HG02973 (cell line): Measurements from ENCODE around the gene ASPSCR1.

Experiments
- ATAC-seq: cut with Tn5 transposase; IDR thresholded peaks from one replicate; pipeline ENCODE4 v1.9.1; 2021; ENCODE audit warnings: moderate library complexity; ENCODE audit not compliant: unreplicated experiment

ASPSCR1 gene

DNA sequence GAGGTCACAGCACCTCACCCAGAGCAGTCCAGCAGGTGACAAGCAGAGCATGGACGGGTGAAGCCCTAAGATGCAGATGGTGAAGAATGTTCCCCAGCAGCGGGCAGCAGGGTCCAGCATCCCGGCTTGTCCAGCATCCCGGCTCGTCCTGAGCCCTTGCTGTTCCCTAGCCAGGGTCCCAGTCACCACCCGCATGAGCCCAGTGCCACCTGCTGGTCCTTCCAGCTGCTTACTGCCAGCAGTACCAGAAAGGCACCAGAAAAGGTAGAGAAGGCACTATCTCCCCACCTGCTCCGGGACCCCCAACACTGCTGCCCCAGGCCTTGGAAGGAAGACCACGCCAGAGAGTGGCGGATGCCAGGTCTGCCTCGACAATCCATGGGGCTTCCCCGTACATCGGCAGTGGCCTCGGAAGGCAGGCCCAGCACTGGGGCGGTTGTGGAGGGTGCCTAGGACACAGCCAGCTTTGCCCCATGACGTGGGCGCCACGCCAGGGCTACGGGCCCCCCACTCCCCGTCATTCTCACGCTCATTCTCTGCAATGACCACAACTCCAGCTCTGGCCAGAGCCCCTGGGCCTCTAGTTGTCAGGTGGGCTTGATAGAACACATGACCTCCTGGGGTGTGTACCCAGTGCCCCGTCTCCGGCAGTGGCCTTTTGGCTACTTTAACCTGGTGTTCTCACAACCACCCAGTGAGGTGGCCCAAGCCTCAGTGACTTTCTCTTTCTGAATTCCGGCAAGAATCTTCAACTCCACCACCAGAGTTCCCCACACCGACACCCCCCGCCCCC, 43.9 kb downstream of the ASPSCR1 start:
- no peak for ATAC-seq

DNA sequence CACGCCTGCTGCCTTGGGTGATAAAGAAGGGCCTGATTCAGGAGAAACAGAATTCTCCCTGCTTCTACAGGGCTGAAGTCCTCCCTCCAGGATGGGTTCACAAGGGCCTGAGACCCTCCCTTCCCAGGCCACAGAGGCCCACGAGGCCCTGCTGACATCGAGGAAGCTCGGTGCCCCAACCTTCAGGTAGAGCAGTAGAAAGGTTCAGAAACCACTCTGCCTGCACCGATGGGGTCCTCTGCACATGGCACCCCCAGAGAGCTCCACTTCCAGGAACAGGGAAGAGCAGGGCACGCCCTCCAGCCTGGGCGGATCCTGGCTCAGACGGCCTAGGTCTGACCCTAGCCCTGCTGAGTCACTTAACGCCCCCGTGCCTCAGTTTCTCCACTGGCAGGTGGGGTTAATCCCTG, 44.5 kb downstream of the ASPSCR1 start:
- ATAC-seq, result no peak

GRCh38 chr17:82022310-82022980, 45.0 kb downstream of the ASPSCR1 start, which contains the start of gene CENPX:
Gene CENPX (minus strand): TSS chr17:82022878. CDS start chr17:82022861, 17 bp downstream.
- ATAC-seq, result no peak

- ATAC-seq, result peak; percentile 80
Measured at GRCh38 chr17:82022981-82023446, 45.6 kb downstream of the ASPSCR1 start, which contains the start of gene LRRC45. Gene LRRC45 (plus strand): TSS chr17:82023305. CDS start chr17:82023644, 339 bp downstream.

DNA sequence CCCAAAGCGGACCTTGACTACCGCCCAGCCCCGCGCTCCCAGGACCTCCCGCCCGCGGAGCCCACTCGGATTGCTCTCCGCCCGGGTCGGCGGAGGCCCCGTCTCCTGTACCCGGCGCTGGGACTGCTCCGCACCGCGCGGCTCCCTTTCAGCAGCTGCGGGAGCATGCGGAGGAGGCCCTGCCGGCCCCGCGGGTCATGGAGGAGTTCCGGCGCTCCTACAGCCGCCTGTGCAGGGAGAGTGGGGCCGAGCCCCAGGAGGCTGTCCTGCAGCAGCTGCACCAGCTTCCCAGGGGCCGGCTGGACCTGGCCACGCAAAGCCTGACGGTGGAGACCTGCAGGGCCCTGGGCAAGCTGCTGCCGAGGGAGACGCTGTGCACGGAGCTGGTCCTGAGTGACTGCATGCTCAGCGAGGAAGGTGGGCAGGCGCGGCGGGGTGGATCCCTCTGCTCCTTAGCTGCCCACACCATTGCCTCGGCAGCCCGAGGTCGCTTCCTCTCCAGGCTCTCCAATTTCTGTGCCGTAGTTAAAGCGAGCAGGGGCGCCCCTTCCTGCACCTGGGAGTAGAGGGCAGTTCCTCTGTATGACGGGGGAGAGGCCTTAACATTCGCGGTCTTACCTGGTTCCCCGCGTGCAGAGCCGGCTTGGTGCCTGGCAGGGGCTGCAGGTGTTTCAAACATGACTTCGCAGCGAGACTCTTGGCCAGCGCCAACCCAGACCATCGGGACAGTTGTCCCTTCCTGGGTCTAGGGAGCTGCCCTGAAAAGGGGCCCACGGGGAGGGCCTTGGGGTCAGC, 46.2 kb downstream of the ASPSCR1 start:
- peak; percentile 8 for ATAC-seq

DNA sequence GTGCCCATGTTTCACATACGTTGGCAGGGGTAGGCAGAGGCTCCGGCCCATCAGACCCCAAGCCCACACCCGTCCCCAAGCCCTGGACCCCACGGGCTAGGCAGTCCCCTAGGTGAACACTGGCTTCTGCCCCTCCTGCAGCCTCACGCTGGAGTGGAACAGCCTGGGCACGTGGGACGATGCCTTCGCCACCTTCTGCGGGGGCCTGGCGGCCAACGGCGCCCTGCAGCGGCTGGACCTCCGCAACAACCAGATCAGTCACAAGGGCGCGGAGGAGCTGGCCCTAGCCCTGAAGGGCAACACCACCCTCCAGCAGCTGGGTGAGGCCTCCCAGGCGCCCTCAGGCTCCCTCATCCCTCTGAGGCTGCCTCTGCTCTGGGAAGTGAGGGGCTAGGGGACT, 47.4 kb downstream of the ASPSCR1 start:
- ATAC-seq, result no peak

GRCh38 chr17:82025401-82026107, 48.1 kb downstream of the ASPSCR1 start:
- no peak for ATAC-seq

DNA sequence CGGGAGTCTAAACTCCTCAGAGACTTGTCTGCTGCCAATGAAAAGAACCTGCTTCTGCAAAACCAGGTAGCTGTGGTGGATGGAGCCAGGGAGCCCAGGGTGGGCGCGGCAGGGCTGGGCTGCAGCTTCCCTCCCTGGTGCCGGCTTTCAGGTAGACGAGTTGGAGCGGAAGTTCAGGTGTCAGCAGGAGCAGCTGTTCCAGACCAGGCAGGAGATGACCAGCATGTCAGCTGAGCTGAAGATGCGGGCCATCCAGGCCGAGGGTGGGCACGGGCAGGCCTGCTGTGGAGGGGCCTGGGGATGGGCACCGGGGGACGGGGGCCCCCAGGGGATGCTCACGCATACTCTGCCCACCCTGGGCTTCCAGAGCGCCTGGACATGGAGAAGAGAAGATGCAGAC, 50.8 kb downstream of the ASPSCR1 start:
- no peak for ATAC-seq

DNA sequence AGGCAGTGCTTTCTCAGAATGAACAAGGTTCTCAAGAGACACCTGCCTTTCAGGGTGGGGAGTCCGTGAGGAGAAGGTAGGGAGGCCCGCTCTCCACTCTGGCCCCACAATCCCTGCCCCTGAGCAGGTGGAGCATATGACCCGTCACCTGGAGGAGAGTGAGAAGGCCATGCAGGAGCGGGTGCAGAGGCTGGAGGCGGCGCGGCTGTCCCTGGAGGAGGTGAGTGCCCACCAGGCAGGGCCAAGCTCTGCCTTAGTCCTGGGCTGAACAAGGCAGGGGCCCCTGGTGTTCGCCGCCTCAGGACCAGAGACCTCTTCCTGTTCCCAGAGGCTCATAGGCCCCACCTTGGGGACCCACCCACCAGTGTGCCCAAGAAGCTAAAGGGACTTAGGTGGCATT, 51.5 kb downstream of the ASPSCR1 start:
- no peak for ATAC-seq

GRCh38 chr17:82029391-82029790, 52.0 kb downstream of the ASPSCR1 start:
- ATAC-seq, result no peak

GRCh38 chr17:82029990-82030469, 52.6 kb downstream of the ASPSCR1 start:
- ATAC-seq, result no peak

- no peak for ATAC-seq
Measured at GRCh38 chr17:82030470-82031302, 53.3 kb downstream of the ASPSCR1 start.

DNA sequence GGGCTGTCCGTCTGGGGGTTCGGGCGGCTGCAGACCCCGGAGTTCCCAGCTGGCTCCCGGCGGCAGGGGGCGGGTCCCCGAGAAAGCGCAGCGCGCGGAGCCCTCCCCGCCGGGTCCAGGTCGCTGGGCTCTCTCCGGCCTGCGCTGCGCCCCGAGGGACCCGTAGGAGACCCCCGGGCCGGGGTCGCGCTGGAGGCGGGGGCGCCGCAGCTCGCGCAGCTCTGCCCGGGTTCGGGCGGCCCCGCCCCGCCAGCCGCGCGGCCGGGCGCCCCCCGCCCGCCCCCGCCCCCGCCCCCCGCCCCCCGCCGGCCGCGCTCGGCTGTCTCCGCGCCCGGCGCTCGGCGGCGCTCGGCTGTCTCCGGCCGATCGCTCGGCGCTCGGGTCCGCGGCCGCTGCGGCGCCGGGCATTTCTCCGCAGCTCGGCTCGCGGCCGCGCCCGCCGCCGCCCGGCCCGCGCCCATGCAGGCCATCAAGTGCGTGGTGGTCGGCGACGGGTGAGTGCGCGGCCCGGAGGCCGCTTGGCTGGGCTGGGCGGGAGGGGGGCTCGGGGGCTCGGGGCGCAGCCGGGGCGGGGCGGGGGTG, 54.0 kb downstream of the ASPSCR1 start, which contains the start of gene RAC3:
TSS of gene RAC3 (plus strand) at position 376 of the 582 bp plus-strand sequence. CDS start at position 460, 84 bp downstream.
- no peak for ATAC-seq

DNA sequence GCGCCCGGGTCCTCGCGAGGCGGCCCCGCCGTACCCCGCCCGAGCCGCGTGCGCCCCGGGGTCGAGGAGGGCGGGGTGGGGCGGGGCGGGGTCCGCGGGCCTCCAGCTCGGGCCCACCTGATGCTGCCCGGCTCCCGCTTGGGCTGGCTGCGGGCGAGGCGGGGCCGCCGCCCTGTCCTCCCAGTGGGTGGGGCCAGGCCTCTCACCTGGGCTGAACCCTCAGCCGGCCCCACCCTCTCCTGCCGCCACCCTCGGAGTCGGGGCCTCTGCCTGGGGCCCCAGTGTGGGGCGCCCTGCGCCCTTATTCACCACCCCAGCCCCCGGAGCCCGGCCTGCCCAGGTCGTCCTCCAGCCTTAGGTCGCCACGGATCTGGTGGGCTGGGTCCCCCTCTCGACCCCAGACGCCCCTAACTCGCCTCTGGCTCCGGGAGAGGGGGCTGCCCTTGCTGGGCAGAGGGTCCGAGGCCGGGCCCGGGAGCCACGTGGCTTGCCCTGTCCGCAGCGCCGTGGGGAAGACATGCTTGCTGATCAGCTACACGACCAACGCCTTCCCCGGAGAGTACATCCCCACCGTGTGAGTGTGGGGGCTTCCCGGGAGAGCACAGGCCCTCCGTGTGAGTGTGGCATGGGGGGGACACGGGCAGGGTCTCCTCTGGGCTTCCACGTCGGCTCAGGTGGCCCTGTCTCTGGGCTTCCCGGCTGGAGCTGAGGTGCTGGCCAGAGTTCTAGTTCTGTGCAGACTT, 54.6 kb downstream of the ASPSCR1 start:
- no peak for ATAC-seq

DNA sequence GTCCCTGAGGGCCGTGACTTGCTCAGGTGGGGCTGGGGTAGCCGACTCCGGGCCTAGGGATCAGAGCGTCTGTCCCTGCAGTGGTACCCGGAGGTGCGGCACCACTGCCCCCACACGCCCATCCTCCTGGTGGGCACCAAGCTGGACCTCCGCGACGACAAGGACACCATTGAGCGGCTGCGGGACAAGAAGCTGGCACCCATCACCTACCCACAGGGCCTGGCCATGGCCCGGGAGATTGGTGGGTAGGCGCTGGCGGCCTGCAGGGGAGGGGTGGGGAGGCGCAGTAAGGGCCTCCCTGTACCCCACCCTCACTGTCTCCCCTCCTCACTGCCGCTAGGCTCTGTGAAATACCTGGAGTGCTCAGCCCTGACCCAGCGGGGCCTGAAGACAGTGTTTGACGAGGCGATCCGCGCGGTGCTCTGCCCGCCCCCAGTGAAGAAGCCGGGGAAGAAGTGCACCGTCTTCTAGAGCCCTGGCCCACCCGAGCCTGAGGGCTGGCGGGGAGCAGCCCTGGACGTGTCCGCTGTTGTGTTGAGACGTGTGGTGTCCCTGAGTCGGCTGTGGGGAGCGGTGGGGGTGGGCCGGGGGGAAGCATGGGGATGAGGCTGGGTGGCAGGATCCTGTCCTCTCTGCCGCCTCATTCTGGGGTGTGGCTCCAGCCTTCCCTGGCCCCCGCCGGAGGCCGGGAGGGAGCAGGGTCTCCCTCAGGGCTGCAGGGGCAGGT, 56.1 kb downstream of the ASPSCR1 start:
- no peak for ATAC-seq

DNA sequence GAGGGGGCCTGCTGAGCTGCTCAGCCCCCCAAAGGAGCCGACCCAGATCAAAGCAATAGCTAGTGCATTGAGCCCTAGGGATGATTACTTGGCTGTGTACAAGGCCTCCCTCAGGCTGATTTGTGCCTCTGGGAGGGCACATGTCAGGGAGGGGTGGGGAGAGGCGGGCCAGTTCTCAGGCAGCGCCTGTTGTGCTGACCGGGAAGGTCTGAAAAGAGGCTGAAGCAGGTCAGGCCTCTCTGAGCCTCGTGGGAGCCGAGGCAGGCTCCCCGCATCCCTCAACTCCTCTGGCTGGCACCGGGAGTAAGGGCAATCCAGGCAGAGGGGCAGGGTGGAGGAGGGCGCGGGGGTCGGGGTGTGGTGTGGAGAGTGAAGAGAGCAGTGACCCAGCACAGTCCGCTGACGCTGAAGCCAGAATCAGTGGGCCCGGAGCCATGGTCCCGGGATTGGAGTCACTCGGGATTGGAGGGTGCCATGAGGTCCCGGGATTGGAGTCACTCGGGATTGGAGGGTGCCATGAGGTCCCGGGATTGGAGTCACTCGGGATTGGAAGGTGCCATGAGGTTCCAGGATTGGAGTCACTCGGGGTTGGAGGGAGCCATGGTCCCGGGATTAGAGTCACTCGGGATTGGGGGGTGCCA, 57.1 kb downstream of the ASPSCR1 start:
- no peak for ATAC-seq

DNA sequence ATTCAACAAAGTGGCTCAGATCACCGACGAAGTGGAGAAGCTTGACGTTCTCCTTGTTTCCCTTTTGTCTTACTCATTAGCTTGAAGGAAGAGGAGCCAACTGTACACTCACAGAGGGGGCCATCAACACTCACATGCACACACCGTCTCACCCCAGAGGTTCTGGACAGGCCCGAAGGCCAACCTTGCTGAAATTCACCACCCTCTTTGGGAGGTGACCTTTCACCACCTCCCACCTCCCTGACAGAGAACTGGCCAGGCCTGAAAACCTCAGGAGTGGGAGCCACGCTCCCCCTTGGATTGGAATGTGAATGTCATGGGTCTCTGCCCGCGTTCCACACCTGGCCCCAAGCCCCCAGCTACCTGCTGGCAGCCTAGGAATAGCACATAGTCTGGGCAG, 58.1 kb downstream of the ASPSCR1 start:
- no peak for ATAC-seq
